ENCODE results near the gene ANGPTL2. TPM values are rescaled to one million over a fixed set of nuclear protein-coding genes. Genes with fewer than 3 reads are reported as not detected.

The ANGPTL2 gene
- total and polyA plus RNA-seq, 9 of the 15 experiments (the other 6 are each of a cell fraction or from before 2014, with no cell fraction given), result not detected

DNA sequence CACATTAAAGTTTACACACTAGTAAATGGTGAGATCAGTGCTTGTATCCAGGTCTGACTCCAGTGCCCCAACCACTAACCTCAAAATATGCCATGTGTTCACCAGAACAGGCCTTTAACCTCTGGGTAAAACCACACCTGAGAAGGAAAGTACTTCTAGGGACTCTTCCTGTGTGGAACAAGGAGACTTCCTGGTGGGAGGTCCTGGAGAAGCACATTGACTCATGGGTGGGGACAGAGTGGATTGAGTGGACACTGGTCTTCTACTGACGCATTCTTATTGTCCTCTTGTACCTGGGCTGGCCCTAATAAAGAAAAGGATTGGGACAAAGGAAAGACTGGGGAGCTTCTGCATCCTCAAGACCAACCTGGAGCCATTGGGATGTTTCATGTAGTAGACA, 43.4 kb downstream of the ANGPTL2 start:
- in situ Hi-C loops (cut with MboI), result no loop called here
- CTCF ChIA-PET (ENCODE audit: low intra/inter-chr PET ratio), result no interaction called here

More for the DNA sequence above, 43.4 kb downstream of the ANGPTL2 start:
- Histone ChIP-seq H3K4me2 (ENCODE audit: insufficient read depth, low read length) (no peak overlapping the region), H3K27me3 (ENCODE audit: control insufficient read depth in 2 of 2, insufficient read depth in 2 of 2, low read length in 2 of 2) (peaks cover 0 to 43% of the 10 kb centered on the region in 2 experiments; a peak in 3 of 5 replicates), H3K4me3 (no peak overlapping the region), H2AFZ (ENCODE audit: low read depth, low read length) (no peak overlapping the region), H3K79me2 (ENCODE audit: control insufficient read depth, insufficient read depth, low read length) (no peaks in the 10 kb centered on the region), H3K4me1 (replicated peaks in 1 of 2; ENCODE audit: control insufficient read depth in 2 of 2, insufficient read depth in 2 of 2, low read length in 2 of 2) (no peaks in the 10 kb centered on the region), H3K9me3 (replicated peaks; ENCODE audit: control insufficient read depth, insufficient read depth, low read depth, low read length) (no peaks in the 10 kb centered on the region), H3K9me1 (ENCODE audit: control insufficient read depth, insufficient read depth, low read length) (peaks cover 3% of the 10 kb centered on the region), H3K9ac (ENCODE audit: insufficient read depth in 1 of 2, low read depth in 2 of 2, low read length in 2 of 2) (no peak overlapping the region), H3K36me3 (ENCODE audit: control insufficient read depth, insufficient read depth, low read length) (no peaks in the 10 kb centered on the region), H4K20me1 (replicated peaks; ENCODE audit: control insufficient read depth, insufficient read depth, low read length) (no peaks in the 10 kb centered on the region), H3K27ac (ENCODE audit: extremely low read depth, low read depth, low read length) (no peak overlapping the region)
- POLR2A ChIA-PET, result interaction anchor here (1.0 to 1.4 kb wide), 2 partner anchors 9 to 10 kb away, joined by 3 to 7 read pairs; no protein-coding TSS in a partner anchor
- no peak for ATAC-seq
- FAIRE-seq, result no peak
- no peak for DNase-seq (ENCODE audit: extremely low read depth in 1 of 4, low spot score in 3 of 4)
- intact Hi-C loops (cut with micrococcal nuclease), result no loop called here
- TF ChIP-seq POLR2B (IDR thresholded peaks at IDR 0.05; ENCODE audit: low read depth, partially characterized antibody), result no peak
- TF ChIP-seq MCM7 (IDR thresholded peaks at IDR 0.05), result no peak
- TF ChIP-seq NFIC (IDR thresholded peaks at IDR 0.05), result no peak
- no peak for TF ChIP-seq BHLHE40 (IDR thresholded peaks at IDR 0.05; ENCODE audit: low read length)
- TF ChIP-seq ARNT (IDR thresholded peaks at IDR 0.05), result no peak
- TF ChIP-seq ZNF75A (CRISPR knock-in tag; IDR thresholded peaks at IDR 0.05), result no peak
- TF ChIP-seq, protein P1, sequence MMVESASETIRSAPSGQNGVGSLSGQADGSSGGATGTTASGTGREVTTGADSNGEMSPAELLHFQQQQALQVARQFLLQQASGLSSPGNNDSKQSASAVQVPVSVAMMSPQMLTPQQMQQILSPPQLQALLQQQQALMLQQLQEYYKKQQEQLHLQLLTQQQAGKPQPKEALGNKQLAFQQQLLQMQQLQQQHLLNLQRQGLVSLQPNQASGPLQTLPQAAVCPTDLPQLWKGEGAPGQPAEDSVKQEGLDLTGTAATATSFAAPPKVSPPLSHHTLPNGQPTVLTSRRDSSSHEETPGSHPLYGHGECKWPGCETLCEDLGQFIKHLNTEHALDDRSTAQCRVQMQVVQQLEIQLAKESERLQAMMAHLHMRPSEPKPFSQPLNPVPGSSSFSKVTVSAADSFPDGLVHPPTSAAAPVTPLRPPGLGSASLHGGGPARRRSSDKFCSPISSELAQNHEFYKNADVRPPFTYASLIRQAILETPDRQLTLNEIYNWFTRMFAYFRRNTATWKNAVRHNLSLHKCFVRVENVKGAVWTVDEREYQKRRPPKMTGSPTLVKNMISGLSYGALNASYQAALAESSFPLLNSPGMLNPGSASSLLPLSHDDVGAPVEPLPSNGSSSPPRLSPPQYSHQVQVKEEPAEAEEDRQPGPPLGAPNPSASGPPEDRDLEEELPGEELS (CRISPR knock-in tag; IDR thresholded peaks at IDR 0.05; ENCODE audit: borderline replicate concordance), result no peak
- TF ChIP-seq CBX5 (IDR thresholded peaks at IDR 0.05; ENCODE audit: borderline replicate concordance, low read depth), result no peak
- no peak for TF ChIP-seq NUFIP1 (IDR thresholded peaks at IDR 0.05; ENCODE audit: partially characterized antibody)
- TF ChIP-seq NR4A1 (CRISPR knock-in tag; IDR thresholded peaks at IDR 0.05), result no peak
- TF ChIP-seq NR4A1 (tag; IDR thresholded peaks at IDR 0.05), result no peak
- no peak for TF ChIP-seq NONO (IDR thresholded peaks at IDR 0.05; ENCODE audit: low read depth in 2 of 2, low read length in 1 of 2)
- no peak for TF ChIP-seq MCM3 (IDR thresholded peaks at IDR 0.05)
- no TSS peak for BruUV-seq (replicated peaks)
- whole genome bisulfite sequencing (ENCODE audit: insufficient coverage, low coverage, missing lambda C conversion rate), result 0% methylated on average over 1 of the region's 1 CpG

All from K562 (cell line).